ENCODE data around the gene PPP3CA.

The PPP3CA gene

DNA sequence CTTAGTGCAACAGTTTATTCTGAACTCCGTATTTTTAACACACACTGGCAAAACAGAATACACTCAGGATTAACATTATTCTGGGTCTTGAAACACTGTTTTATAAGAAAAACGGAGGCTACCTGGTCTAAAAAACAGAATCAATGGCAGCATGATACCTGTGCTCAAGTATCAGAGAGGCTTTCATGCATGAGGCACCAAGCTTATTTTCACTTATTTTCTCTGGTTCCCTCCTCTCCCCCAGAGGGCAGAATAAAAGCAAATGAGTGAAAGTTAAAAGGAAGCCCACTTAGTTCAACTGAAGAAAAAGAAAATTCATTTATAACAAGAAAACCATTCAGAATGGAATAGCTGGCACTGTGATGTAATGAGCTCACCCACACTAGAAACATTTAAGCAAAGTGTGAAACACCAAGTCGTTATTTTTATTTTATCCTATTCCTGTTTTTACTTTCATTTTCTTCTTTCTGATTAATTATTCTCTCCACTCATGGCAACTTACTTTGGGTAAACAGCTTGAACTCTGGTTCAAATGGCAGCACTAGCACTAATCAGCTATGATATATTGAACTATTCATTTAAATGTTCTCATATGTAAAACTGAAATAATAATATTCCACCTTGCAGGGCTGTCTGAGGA lies 211.8 kb downstream of the PPP3CA start:
- TF ChIP-seq, protein P1, sequence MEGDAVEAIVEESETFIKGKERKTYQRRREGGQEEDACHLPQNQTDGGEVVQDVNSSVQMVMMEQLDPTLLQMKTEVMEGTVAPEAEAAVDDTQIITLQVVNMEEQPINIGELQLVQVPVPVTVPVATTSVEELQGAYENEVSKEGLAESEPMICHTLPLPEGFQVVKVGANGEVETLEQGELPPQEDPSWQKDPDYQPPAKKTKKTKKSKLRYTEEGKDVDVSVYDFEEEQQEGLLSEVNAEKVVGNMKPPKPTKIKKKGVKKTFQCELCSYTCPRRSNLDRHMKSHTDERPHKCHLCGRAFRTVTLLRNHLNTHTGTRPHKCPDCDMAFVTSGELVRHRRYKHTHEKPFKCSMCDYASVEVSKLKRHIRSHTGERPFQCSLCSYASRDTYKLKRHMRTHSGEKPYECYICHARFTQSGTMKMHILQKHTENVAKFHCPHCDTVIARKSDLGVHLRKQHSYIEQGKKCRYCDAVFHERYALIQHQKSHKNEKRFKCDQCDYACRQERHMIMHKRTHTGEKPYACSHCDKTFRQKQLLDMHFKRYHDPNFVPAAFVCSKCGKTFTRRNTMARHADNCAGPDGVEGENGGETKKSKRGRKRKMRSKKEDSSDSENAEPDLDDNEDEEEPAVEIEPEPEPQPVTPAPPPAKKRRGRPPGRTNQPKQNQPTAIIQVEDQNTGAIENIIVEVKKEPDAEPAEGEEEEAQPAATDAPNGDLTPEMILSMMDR (IDR thresholded peaks at IDR 0.05), result no peak

DNA sequence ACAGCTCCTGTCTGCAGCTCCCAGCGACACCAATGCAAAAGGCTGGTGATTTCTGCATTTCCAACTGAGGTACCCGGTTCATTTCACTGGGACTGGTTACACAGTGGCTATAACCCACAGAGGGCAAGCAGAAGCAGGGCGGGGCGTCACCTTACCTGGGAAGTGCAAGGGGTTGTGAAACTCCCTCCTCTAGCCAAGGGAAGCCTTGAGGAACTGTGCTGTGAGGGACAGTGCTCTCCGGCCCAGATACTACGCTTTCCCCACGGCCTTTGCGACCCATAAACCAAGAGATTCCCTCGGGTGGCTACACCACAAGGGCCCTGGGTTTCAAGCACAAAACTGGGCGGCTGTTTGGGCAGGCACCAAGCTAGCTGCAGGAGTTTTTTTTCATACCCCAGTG lies 218.9 kb downstream of the PPP3CA start:
- TF ChIP-seq, protein P1 (IDR thresholded peaks at IDR 0.05), result no peak

DNA sequence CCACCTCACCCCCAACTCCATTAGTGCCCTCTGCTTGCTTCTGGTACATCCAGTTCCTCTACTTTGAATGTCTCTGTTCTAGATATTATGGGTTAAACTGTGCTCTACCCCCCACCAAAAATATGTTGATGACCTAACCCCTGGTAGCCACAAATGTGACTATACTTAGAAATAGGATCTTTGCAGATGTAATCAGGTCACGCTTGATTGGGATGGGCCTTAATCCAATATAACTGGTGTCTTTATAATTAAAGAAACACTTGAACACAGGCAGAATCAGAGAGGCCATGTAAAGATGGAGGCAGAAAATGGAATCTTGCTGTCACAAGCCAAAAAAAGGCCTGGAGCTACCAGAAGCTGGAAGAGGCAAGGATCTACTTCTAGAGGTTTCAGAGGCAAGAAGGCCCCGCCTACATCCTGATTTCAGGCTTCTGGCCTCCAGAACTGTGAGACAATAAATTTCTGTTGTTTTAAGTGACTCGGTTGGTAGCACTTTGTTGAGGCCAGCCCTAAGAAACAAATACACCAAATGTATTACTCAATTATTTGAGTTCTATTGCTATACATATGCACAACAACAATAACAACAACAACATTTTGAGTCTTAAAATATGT lies 220.0 kb downstream of the PPP3CA start:
- TF ChIP-seq, protein P1 (IDR thresholded peaks at IDR 0.05), result no peak

DNA sequence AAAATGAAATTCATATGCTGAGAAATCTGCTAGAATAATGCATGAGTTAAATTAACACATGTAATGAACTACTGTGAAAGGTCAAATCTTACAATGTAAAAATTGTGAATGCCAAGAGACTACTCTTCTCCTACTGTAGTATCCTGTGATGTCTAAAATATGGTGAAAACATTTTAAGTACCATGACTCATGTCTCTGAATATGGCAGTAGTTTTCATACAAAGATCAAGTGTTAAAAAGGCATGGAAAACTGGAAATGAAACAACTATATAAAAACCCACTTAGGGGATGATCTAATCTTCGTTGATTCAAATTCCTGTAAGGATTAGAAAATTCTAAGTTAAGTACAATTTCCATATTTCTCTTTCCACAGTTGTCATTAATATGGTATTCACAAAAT lies 221.3 kb downstream of the PPP3CA start:
- TF ChIP-seq, protein P1 (IDR thresholded peaks at IDR 0.05), result no peak

DNA sequence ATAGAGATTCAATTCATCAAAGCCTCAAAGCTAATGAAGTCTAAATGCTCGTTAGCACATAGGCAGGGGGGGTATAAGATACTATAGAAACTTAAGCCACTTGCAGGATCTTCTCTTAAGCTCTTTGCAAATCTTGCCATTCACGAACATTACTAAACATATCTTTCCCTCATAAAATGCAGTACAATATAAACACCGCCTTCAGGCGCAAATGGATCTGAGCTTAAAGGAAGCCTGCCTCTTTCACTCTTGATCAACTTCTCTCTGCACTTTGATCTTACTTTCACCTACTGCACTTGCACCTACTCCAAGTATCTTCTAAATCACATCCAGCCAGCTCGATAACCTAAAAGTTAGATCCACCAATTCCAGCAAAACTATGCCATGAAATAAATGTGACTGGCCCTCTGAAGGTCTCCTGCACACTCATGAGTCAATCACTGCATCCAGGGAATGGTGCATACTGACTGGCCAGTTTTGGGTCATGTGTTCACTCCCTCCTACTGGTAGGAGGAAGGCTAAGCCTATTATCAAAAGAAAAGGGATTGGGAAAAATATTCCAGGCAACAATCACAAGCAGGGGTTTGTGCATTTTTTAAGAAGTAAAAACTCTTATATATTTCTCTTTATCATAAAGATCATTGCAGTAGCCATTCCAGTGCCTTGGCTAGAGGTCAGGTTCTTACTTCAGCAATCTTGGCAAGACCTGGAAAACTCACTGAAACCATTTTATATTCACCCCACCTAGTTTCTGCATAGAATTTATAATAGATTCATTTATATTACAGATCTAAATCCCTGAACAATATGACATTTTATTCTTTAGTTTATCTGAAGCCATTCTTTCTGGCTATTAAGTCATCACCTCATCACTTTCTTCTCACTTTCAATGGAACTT lies 222.0 kb downstream of the PPP3CA start:
- TF ChIP-seq, protein P1 (IDR thresholded peaks at IDR 0.05), result no peak

DNA sequence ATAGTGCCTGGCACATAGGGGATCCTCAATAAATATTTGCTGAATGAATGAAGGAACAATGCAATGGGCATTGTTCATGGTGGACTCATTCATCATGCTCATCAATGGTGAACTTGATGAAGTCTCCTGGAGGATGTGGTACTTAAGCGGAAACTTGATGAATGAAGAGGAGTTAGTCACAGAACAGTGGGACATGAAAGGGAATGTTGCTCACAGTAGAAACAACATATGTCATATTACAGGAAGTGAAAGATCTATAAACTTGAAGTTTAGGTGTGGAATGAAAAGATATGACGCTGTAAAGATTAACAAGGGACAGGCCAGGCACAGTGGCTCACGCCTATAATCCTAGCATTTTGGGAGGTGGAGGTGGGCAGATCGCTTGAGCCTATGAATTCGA lies 224.1 kb downstream of the PPP3CA start:
- TF ChIP-seq, protein P1 (IDR thresholded peaks at IDR 0.05), result no peak

DNA sequence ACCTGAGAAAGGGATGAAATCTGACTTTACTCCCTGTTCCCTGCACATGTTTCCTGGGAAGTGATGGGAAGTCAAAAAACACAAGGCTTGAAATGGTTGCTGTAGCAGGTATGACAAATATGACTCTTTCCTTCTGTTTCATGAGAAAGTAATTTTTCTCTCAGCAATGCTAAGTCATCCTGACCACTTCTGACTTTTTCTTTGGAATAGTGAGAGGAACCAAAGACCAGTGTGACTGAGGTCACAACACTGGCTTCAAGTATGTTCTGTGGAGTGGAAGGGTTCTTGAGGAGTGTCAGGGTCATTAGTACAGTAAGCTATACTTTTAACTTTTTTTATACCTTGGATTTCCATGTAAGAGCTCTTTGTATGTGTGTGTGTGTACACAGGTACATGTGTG lies 225.3 kb downstream of the PPP3CA start:
- TF ChIP-seq, protein P1 (IDR thresholded peaks at IDR 0.05), result no peak
